Cardiac fibroblast (primary cell): ENCODE measurements around the gene SPRR5.

Experiments used
- DNase-seq, 2 donors: peaks; one replicate each; pipeline versions ENCODE4 v3.0.0 to v3.0.0-alpha.2; 2010; ENCODE audit warnings: low read depth in 2 of 2
- H3K4me3 ChIP-seq, 2 donors: replicated peaks in 1 of 2; 1 replicate in 1 of 2; 2 replicates in 1 of 2; pipeline ENCODE4 v1.5.1; 2011; ENCODE audit warnings: low read depth in 2 of 2, low read length in 2 of 2, mild to moderate bottlenecking in 2 of 2, moderate library complexity in 1 of 2
- TF ChIP-seq, protein P1 (sequence below): IDR thresholded peaks from one replicate; pipeline ENCODE4 v1.5.1; 2011; ENCODE audit warnings: low read depth, mild to moderate bottlenecking, low read length, inconsistent platforms

The SPRR5 gene

GRCh38 chr1:152993186-152993585 is 46.2 kb downstream of the SPRR5 start:
- TF ChIP-seq, protein P1, sequence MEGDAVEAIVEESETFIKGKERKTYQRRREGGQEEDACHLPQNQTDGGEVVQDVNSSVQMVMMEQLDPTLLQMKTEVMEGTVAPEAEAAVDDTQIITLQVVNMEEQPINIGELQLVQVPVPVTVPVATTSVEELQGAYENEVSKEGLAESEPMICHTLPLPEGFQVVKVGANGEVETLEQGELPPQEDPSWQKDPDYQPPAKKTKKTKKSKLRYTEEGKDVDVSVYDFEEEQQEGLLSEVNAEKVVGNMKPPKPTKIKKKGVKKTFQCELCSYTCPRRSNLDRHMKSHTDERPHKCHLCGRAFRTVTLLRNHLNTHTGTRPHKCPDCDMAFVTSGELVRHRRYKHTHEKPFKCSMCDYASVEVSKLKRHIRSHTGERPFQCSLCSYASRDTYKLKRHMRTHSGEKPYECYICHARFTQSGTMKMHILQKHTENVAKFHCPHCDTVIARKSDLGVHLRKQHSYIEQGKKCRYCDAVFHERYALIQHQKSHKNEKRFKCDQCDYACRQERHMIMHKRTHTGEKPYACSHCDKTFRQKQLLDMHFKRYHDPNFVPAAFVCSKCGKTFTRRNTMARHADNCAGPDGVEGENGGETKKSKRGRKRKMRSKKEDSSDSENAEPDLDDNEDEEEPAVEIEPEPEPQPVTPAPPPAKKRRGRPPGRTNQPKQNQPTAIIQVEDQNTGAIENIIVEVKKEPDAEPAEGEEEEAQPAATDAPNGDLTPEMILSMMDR: no peak
- no peak for DNase-seq
- H3K4me3 ChIP-seq: no peak overlapping the region

DNA sequence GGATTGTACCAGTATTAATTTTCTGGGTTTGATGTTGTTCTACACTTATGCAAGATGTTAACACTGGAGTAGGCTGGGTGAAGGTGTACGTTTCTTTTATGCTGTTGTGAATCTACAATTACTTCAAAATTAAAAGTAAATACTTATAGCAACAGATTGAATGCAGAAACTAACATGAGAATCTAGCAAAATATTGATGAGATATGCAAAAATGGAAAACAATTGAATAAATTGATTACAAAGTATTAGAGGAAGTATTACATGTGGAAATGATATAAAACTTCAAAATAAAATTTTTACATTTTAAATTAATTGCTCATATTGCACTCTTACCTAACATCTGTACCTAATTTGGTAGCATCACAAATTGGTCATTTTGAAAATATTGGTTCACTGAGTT is 48.8 kb downstream of the SPRR5 start:
- H3K4me3 ChIP-seq: no peak overlapping the region
- no peak for DNase-seq
- TF ChIP-seq, protein P1: no peak

DNA sequence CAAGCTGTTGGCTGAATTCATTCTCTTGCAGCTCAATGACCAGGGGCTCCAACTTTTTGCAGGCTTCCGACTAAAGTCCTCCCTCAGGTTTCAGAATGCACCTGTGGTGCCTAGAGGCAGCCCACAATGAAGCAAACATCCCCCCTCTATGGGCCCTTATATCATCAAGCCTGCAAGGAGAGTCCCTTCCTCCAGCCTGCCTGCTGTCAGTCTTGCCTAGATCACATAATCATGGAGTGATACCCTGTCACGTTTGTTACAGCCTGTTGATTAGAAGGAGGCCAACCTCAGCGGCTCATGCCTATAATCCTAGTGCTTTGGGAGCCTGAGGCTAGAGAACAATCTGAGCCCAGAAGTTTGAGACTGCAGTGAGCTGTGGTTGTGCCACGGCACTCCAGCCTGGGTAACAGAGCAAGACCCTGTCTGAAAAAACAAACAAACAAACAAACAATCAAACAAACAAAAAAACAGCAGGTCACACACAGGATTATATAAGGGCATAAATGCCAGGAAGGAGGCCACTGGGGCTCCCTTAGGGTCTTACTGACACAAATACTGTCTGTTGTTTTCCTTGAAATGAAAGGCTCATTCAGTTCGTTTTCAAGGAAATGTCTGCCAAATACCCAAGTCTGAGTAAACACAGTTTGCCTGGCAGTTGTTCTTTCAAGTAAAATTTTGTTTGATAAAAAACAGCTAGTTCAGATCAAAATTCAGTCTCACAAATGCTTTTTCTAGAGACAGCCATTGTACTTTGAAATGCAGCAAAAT is 49.8 kb downstream of the SPRR5 start:
- no peak for DNase-seq
- TF ChIP-seq, protein P1: no peak
- no peak overlapping the region for H3K4me3 ChIP-seq

- no peak for DNase-seq
- TF ChIP-seq, protein P1: no peak
- no peak overlapping the region for H3K4me3 ChIP-seq
Observed at GRCh38 chr1:152997901-152998300, 50.9 kb downstream of the SPRR5 start.

DNA sequence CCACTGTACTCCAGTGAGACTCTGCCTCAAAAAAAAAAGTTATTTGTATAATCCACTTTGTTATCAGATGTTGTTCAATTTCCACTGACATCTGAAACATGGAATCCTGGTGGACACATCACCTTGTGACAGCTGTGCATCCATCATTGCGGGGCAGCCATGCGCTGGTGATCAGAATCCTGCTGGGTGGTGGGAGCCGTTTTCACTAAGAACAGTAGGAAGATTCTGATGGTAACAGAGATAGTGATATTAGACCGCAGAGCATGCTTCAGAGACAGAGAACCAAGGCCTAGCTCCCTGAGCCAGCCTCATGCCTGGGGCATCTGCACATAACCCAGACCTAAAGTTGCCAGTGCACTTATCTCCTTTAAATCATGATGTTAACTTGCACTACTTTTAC is 51.5 kb downstream of the SPRR5 start:
- TF ChIP-seq, protein P1: no peak
- DNase-seq: no peak
- H3K4me3 ChIP-seq: no peak overlapping the region
